Prostate gland (tissue), 2 donors: Measurements from ENCODE around the gene RGPD4.
"Not testable (repeated sequence)": the region's sequence is repeated elsewhere in the genome, so short reads cannot be mapped to it uniquely, and the experiment has no call there.

ENCODE experiments used
- CTCF ChIP-seq, 4 experiments: fragments of 200-600 bp in 2 of 4; fragments of 450-650 bp in 2 of 4; sonication (generic) in 2 of 4; IDR thresholded peaks; 1 replicate in 3 of 4; 2 replicates in 1 of 4; pipeline ENCODE4 v1.5.1; 2016 to 2019; ENCODE audit warnings: antibody characterized with exemption in 4 of 4, mild to moderate bottlenecking in 2 of 4, moderate library complexity in 2 of 4
- POLR2A ChIP-seq: fragments of 450-650 bp; IDR thresholded peaks from one replicate; pipeline ENCODE4 v1.6.1; 2016; ENCODE audit warnings: antibody characterized with exemption, mild to moderate bottlenecking
- POLR2AphosphoS5 ChIP-seq: sonication (generic); formaldehyde crosslinking; IDR thresholded peaks from one replicate; pipeline ENCODE4 v1.6.1; 2017; ENCODE audit warnings: antibody characterized with exemption

GRCh38 chr2:107833618-107834017 lies 6.9 kb downstream of the RGPD4 start:
- TF ChIP-seq CTCF (IDR thresholded peaks at IDR 0.05); POLR2A; POLR2AphosphoS5: not testable (repeated sequence)
